ENCODE data around the gene FZD2.
"Not testable (repeated sequence)": the region's sequence is repeated elsewhere in the genome, so short reads cannot be mapped to it uniquely, and the experiment has no call there.

Gene FZD2

DNA sequence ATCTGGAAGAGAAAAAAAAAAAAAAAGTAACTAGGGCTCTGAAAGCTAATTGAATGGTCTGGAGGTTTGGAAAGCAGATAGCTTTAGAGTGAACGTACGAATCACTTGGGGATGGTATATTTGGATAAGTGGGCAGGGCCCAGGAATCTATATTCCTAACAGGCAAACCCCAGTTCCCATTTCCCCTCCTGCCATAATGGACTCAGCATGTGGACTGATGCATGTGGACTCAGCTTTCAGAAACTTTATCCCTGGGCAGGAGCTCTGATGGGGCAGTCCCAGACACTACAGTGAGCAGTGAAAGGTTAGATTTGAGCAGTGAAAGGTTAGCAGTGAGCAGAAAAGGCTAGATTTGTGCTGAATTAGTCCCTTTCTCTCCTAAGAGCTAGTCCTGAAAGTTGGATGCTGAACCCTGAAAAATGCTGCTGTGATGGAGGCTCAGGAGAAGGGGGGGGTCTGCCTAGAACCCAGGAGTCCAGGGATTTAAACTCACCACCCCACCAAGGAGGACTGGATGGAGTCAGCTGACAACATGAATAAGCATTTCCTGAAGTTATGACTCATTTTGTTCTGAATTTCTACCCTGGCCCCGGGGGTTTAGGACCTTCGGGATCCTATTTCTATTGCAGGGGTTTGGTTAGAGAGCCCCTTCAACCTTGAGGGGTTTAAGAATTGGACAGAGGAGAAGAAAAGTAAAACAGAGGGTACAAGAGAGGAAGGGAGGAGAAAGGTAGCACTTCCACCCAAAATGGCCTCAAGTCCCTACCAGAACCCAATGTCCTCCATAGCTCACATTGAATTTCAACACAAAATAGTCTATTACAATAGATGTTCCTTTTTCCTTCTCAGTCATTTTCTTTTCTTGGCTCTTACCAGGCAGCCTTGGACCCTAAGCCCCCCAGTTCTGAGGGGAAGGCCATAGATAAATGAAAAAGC is 10.3 kb upstream of the FZD2 start:
- no peak for DNase-seq (ENCODE audit: low read depth in 2 of 2)

DNA sequence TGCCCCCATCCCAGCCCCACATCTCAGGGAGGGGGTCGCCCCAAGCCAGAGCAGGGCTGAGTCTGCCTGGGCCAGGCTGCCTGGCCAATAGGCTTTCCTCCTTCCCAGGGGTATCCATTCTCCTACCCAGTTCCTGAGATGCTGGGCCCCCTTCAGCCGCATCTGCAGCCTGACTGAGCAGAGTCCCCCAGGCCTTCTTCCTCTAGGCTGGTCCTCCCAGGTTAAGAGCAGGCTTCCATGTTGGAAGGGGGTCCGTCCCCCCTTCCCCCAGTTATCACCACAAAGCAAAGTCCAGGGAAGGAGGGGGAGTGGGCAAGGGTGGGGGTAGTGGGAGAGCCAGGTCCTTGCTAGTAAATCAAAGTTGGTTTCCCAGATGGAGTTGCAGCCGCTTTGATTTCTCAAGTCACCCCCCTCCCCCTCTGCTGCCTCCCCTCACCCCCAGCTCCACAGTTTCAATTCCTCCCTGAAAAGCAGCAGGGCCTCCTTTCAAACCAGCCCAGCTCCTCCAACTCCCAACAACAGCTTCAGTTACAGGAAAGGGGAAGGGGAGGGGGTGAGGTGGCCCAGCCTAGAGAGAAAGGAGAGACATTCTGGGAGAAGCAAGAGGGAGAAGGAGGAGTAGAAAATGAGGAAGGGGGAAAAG is 9.5 kb upstream of the FZD2 start:
- no peak for DNase-seq (ENCODE audit: low read depth in 2 of 2)

DNA sequence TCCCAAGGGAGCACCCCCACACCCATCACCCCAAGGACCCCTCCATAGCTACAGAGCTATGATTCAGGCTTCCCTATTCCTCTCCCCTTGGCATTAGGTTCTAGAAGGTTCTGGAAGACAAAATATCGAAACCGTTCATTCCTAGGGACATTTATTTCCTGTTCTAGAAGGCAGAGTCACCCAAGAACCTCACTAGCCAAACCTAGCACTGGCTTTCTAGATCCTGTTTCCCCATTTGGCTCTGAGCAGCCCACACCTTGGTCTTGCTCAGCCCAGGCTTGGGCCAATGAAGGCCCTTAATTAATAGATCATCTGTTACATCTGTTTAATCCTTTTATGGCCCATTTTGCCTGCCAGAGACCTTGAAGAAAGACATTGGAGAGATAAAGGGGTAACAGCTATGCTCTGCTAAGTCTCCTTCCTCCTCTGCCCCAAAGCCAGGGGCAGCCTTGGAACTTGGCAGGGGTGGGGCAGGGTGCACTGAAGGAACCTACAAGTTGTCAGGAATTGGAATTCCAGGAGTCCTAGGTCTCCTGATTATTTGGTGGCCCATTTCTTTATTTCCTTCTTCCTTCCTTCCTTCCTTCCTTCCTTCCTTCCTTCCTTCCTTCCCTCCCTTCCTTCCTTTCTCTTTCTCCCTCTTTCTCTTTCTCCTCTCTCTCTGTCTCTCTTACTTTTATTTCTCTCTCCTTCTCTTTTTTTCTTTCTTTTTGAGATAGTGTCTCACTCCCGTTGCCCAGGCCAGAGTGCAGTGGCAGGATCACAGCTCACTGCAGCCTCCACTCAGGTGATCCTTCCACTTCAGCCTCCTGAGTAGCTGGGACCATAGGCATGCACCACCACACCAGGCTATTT is 8.7 kb upstream of the FZD2 start:
- DNase-seq (ENCODE audit: low read depth in 2 of 2): no peak

DNA sequence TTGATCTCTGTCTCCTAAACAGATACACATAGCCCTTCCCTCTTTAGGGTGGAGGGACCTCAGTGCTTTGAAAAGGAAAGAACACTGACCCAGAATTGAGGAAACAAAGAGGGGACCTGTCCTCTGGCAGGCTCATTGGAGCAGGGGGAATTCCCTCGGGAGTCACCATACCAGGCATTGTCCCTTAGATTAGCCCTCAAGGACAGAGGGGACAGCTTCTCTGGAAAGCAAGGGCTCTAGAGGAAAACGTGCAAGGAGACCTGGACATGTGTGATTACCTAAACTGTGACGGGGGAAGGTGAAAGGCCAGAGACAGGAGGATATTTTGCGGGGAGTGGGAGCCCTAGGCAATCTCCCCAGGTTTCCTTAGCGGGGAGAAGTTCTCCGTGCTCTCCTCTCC is 7.6 kb upstream of the FZD2 start:
- no peak for DNase-seq (ENCODE audit: low read depth in 2 of 2)

DNA sequence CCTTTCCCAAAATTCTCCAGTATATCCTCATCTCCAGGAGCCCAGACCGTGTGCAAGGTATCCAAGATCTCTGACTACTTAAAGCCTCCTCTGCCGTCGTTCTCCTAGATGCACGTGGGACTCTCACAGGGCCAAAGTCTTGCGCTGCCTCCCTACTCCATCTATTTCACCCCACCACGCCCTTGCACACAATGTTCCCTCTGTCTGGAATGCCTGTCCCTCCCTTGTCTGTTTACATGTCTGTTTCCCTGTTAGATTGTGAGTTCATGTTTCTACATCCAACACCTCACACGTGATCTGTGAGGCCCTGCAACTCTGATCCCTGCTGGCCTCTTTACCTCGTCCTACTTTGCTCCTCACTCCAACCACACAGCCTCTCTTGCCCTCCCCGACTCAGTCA is 4.9 kb upstream of the FZD2 start:
- DNase-seq (ENCODE audit: low read depth in 2 of 2): no peak

DNA sequence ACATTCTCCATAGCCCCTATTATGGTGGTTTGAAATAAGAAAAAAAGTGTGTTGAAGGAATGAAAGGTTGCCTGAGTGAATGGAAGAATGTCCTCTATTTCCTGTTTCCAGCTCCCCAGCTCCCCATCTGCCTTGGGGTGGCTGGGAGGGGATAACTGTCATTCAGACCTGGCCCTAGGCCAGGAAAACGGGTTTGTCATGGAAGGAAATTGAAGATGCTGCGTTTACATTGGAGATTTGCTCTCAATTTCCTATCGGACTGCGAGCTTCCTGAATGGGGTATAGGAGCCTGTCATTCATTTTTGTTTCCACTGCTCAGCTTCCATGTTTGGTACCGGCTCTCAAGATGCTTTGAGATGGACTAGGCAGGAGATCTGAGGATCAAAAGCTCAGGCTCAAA is 2.2 kb upstream of the FZD2 start:
- DNase-seq (ENCODE audit: low read depth in 2 of 2): no peak

DNA sequence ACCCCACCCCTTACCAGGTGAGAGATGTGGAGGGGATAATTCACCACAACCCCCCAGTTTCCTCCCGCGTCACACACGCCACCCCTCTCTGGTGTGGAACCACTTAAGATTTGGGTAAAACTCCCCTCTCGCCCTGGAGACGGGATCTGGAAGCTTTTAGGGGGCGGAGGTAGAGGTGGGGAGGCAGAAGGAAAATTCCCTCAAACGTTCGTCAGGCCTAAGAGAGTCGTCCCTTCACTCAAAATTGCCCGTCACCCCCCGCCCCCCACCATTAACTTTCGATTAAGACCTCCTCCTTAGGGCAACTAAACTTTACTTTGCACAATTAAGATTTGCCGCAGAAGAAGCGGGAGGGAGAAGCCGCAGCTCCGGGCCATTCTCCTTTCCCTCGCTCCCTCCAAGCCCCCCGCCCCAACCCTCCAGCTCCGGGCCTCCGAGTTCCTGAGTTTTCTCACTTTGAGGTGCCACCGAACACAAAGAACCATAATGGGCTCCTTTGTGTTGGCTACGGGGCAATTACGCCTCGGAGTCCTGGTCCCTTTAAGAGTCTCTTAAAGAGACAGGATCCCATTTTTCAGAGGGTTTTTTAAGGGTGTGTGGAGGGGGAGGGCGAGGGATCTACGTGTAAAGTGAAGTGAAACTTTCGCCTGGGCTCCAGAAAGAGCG is 985 bp upstream of the FZD2 start:
- no peak for DNase-seq (ENCODE audit: low read depth in 2 of 2)

DNA sequence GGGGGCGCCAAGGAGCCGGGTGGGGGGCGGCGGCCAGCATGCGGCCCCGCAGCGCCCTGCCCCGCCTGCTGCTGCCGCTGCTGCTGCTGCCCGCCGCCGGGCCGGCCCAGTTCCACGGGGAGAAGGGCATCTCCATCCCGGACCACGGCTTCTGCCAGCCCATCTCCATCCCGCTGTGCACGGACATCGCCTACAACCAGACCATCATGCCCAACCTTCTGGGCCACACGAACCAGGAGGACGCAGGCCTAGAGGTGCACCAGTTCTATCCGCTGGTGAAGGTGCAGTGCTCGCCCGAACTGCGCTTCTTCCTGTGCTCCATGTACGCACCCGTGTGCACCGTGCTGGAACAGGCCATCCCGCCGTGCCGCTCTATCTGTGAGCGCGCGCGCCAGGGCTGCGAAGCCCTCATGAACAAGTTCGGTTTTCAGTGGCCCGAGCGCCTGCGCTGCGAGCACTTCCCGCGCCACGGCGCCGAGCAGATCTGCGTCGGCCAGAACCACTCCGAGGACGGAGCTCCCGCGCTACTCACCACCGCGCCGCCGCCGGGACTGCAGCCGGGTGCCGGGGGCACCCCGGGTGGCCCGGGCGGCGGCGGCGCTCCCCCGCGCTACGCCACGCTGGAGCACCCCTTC is 484 bp downstream of the FZD2 start:
- DNase-seq (ENCODE audit: low read depth in 2 of 2): peak in 1 of 2 donors; percentile 27

DNA sequence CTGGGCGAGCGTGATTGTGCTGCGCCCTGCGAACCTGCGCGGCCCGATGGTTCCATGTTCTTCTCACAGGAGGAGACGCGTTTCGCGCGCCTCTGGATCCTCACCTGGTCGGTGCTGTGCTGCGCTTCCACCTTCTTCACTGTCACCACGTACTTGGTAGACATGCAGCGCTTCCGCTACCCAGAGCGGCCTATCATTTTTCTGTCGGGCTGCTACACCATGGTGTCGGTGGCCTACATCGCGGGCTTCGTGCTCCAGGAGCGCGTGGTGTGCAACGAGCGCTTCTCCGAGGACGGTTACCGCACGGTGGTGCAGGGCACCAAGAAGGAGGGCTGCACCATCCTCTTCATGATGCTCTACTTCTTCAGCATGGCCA is 1.0 kb downstream of the FZD2 start:
- DNase-seq (ENCODE audit: low read depth in 2 of 2): no peak

DNA sequence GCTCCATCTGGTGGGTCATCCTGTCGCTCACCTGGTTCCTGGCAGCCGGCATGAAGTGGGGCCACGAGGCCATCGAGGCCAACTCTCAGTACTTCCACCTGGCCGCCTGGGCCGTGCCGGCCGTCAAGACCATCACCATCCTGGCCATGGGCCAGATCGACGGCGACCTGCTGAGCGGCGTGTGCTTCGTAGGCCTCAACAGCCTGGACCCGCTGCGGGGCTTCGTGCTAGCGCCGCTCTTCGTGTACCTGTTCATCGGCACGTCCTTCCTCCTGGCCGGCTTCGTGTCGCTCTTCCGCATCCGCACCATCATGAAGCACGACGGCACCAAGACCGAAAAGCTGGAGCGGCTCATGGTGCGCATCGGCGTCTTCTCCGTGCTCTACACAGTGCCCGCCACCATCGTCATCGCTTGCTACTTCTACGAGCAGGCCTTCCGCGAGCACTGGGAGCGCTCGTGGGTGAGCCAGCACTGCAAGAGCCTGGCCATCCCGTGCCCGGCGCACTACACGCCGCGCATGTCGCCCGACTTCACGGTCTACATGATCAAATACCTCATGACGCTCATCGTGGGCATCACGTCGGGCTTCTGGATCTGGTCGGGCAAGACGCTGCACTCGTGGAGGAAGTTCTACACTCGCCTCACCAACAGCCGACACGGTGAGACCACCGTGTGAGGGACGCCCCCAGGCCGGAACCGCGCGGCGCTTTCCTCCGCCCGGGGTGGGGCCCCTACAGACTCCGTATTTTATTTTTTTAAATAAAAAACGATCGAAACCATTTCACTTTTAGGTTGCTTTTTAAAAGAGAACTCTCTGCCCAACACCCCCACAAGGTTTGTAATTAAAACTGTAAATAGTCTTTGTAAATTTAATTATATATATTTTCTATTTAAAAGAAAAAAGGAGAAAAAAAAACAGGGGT is 1.7 kb downstream of the FZD2 start:
- no peak for DNase-seq (ENCODE audit: low read depth in 2 of 2)

DNA sequence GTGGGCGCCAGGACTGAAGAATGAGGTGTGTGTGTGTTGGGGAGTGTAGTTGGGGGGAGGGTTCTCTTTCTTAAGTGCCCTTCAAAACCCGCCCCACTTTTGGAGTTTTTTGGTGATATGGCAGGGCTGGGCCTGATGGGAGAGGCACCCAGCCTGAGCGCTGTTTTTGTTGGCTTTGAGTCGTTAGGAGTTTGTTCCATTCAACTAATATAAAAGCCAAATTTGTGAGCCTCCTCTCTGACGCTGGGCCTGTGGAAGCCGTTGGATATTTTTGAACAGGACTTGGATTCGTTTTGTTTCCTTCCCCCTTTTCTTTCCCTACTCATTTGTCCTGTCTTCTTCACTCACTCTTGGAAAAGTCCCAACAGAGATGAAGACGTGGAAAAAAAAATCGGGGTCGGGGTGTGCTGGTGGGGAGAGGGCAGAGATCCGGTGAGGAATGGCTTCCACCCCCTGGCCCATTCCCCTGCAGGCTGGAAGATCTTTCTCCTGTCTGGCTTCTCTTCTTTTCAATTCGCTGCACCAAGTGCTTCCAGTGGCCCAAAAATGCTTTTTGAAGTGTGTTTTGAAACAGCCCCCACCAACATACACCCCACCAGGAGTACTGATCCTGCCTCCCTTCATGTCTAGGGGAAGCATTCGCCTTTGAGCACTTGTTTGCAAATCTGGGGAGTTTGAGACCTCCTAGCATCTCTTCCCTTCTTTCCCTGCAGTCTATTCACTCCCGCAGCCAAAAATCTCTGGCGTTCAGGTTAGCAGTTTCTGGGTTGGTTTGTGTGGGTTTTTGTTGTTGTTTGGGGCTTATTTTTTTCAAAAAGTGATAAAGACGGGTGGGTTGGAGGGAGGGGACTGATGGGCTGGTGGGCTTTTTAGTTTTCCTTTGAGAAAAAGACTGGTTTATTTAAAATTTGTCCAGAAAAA is 2.6 kb downstream of the FZD2 start:
- DNase-seq (ENCODE audit: low read depth in 2 of 2): no peak

DNA sequence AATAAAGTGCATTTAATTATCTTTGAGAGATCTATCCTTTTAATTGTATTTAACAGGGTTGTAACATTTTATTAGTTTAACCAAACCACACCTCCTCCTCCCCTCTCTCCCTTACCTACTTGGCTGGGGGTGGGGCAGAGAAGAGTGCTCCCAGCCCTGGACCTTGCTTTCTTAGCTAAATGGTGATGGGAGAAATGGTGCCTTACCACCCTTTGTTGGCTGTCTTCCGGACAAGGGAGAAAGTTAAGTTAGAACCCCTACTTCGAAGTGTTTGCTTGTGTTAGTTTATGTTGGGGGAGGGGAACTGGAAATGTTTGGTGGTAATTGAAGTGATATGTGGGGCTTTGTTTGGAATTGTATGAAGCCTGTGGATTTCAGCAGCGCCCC is 3.9 kb downstream of the FZD2 start:
- DNase-seq (ENCODE audit: low read depth in 2 of 2): no peak

DNA sequence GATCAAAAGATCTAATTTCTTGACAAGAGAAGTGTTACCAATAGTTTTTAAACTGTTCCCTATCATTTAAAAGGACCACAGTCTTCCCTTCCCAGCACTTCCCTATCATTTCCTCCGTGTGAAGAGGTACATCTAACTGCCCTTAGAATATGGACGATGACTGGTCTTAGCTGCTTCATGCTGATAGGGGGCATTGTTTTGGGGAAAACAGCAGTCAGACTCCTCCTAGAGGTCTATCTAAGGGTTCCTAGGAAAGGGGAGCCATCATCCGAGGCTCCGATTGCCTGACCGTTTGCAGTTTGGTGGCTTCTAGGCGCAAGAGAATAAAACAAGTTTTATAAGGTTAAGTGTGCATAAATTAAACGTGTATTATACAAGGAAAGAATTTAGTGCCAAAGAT is 7.1 kb downstream of the FZD2 start:
- no peak for DNase-seq (ENCODE audit: low read depth in 2 of 2)

DNA sequence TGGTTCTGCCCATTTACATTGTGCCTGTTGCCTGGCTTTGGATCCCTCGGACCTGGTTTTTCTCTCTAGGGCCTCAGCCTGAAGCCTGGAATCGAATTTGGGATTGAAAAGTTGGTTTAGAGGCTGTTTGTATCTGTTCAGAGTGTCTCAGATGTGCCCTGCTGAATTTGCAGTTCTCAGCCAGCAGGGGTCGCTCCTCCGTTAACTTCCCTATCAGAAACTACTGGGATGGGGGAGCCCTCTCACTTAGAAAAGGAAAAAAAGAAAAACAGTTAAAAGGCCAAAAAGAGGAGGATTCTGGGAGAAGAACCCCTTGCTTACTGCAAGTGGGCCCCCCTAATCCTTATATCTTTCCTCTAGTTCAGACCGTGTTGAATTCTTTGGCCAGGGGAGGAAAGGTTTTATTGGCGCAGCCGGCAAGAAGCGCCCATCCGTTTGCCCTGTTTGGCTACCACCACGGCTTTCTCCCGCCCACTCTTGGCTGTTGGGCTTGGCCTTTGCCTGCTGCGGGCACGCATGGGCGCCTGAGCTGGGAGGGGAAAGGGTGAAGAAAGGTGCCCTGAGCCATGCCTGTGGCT is 8.7 kb downstream of the FZD2 start:
- DNase-seq (ENCODE audit: low read depth in 2 of 2): no peak

DNA sequence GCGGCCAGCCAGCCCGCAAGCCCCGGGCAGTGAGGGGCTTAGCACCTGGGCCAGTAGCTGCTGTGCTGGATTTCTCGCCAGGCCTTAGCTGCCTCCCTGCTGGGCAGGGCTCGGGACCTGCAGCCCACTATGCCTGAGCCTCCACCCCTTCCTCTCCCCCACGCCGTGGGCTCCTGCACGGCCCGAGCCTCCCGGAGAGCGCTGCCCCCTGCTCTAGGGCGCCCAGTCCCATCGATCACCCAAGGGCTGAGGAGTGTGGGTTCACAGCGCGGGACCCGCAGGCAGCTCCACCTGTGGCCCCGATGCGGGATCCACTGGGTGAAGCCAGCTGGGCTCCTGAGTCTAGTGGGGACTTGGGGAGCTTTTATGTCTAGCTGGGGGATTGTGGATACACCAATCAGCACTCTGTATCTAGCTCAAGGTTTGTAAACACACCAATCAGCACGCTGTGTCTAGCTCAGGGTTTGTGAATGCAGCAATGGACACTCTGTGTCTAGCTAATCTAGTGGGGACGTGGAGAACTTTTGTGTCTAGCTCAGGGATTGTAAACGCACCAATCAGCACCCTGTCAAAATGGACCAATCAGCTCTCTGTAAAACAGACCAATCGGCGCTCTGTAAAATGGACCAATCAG is 11.1 kb downstream of the FZD2 start:
- not testable (repeated sequence) for DNase-seq (ENCODE audit: low read depth in 2 of 2)

DNA sequence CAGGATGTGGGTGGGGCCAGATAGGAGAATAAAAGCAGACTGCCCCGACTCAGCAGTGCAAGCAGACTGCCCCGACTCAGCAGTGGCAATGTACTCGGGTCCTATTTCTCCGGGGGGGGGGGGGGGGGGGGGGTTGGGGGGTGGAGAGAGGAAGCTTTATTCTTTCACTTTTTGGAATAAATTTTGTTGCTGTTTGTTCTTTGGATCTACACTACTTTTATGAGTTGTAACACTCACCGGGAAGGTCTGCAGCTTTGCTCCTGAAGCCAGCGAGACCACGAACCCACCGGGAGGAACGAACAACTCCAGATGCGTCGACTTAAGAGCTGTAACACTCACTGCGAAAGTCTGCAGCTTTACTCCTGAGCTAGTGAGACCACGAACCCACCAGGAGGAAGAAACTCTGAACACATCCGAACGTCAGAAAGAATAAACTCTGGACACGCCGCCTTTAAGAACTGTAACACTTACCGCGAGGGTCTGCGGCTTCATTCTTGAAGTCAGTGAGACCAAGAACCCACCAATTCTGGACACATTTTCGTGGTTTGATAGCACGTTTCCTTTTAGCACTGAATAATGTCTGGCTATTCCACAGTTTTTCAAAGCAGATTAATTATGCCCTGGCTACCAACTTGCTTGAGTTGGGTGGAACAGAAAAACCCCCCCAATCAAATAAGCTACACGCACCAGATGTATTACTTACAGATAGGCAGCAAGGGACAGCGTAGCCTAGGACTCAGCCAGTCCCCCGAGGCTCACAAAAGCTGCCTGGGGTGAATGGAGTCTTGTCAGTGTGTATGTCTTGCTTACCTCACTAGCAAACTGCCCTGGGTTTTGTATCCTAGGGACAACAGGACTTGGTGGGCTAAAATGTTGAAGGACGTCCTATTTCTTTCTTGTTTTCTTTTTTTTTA is 11.9 kb downstream of the FZD2 start:
- no peak for DNase-seq (ENCODE audit: low read depth in 2 of 2)

DNA sequence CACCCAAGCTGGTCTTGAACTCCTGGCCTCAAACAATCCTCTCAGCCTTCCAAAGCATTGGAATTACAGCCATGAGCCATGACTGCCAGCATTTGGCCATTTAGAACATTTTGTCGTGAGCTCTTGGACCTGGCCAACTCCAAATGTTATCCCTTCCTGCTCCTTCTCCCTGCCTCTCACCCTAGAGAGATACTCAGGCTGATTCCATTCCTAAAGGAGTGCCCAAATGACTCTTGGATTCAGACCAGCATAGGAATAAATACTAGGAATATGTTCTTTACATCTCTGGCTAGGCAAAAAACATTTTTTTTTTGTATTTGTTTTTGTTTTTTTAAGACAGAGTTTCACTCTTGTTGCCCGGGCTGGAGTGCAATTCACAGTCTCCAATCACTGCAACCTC is 15.5 kb downstream of the FZD2 start:
- no peak for DNase-seq (ENCODE audit: low read depth in 2 of 2)

All from stimulated activated CD4-positive, alpha-beta T cell treated with anti-CD3 and anti-CD28 coated beads, Interleukin-1b, Interleukin-23, amount 100 ng/mL, for 4 hours (primary cell).